HG03558 (cell line): ENCODE data around the gene ADAM10.

Source experiments
- ATAC-seq: cut with Tn5 transposase; IDR thresholded peaks from one replicate; pipeline ENCODE4 v1.9.1; 2021; ENCODE audit warnings: moderate number of reproducible peaks; ENCODE audit not compliant: unreplicated experiment; ENCODE audit errors: extremely low read depth

Gene ADAM10

GRCh38 chr15:58544756-58545155 lies 204.8 kb downstream of the ADAM10 start:
- ATAC-seq: no peak

- ATAC-seq: no peak
Observed at GRCh38 chr15:58543664-58544335, 205.7 kb downstream of the ADAM10 start.

- ATAC-seq: no peak
Observed at GRCh38 chr15:58541410-58542087, 208.0 kb downstream of the ADAM10 start.

GRCh38 chr15:58539548-58539947 lies 210.0 kb downstream of the ADAM10 start:
- no peak for ATAC-seq

GRCh38 chr15:58538901-58539300 lies 210.6 kb downstream of the ADAM10 start:
- no peak for ATAC-seq
